ENCODE data around the gene ATOH8.
"Not testable (repeated sequence)": the region's sequence is repeated elsewhere in the genome, so short reads cannot be mapped to it uniquely, and the experiment has no call there.

Gene ATOH8

GRCh38 chr2:85753525-85754312 lies at the start of gene ATOH8:
Gene ATOH8 (plus strand): TSS chr2:85753991. CDS start chr2:85754190, 199 bp downstream.
- DNase-seq (ENCODE audit: low spot score), result peak; percentile 82

GRCh38 chr2:85704038-85704437 lies 49.8 kb upstream of the ATOH8 start:
- DNase-seq (ENCODE audit: low spot score), result no peak

- DNase-seq (ENCODE audit: low spot score), result no peak
Observed at GRCh38 chr2:85704800-85705679, 48.8 kb upstream of the ATOH8 start.

GRCh38 chr2:85705680-85706039 lies 48.1 kb upstream of the ATOH8 start:
- peak; percentile 81 for DNase-seq (ENCODE audit: low spot score)

- no peak for DNase-seq (ENCODE audit: low spot score)
Observed at GRCh38 chr2:85706063-85706462, 47.7 kb upstream of the ATOH8 start.

GRCh38 chr2:85706599-85707296 lies 47.0 kb upstream of the ATOH8 start:
- no peak for DNase-seq (ENCODE audit: low spot score)

- DNase-seq (ENCODE audit: low spot score), result peak; percentile 73
Observed at GRCh38 chr2:85707304-85707703, 46.5 kb upstream of the ATOH8 start.

GRCh38 chr2:85708641-85709040 lies 45.1 kb upstream of the ATOH8 start:
- no peak for DNase-seq (ENCODE audit: low spot score)

- DNase-seq (ENCODE audit: low spot score), result no peak
Observed at GRCh38 chr2:85709401-85709811, 44.4 kb upstream of the ATOH8 start.

GRCh38 chr2:85710687-85711577 lies 42.9 kb upstream of the ATOH8 start:
- DNase-seq (ENCODE audit: low spot score), result peak; percentile 48

GRCh38 chr2:85711578-85712060 lies 42.2 kb upstream of the ATOH8 start:
- DNase-seq (ENCODE audit: low spot score), result no peak

GRCh38 chr2:85712336-85712735 lies 41.5 kb upstream of the ATOH8 start:
- no peak for DNase-seq (ENCODE audit: low spot score)

GRCh38 chr2:85712849-85713612 lies 40.8 kb upstream of the ATOH8 start:
- peak; percentile 30 for DNase-seq (ENCODE audit: low spot score)

- DNase-seq (ENCODE audit: low spot score), result no peak
Observed at GRCh38 chr2:85713836-85714235, 40.0 kb upstream of the ATOH8 start.

- not testable (repeated sequence) for DNase-seq (ENCODE audit: low spot score)
Observed at GRCh38 chr2:85714421-85714820, 39.4 kb upstream of the ATOH8 start.

GRCh38 chr2:85714841-85715240 lies 39.0 kb upstream of the ATOH8 start:
- no peak for DNase-seq (ENCODE audit: low spot score)

- DNase-seq (ENCODE audit: low spot score), result no peak
Observed at GRCh38 chr2:85716346-85716914, 37.4 kb upstream of the ATOH8 start.

GRCh38 chr2:85717308-85718008 lies 36.3 kb upstream of the ATOH8 start:
- DNase-seq (ENCODE audit: low spot score), result no peak

- DNase-seq (ENCODE audit: low spot score), result no peak
Observed at GRCh38 chr2:85718009-85718391, 35.8 kb upstream of the ATOH8 start.
